Colonic mucosa (tissue), 4 donors: ENCODE results near the gene TIAL1. TPM values are rescaled to one million over a fixed set of nuclear protein-coding genes. Genes with fewer than 3 reads are reported as not detected.
"Not testable (repeated sequence)": the region's sequence is repeated elsewhere in the genome, so short reads cannot be mapped to it uniquely, and the experiment has no call there.

Experiments
- DNase-seq: peaks from one replicate; pipeline ENCODE4 v3.0.0-alpha.2; 2020
- H3K27ac ChIP-seq: fragments of 200-600 bp; one replicate; pipeline ENCODE4 v1.8.0; 2021
- H3K27me3 ChIP-seq: fragments of 200-600 bp; one replicate; pipeline ENCODE4 v1.8.0; 2021
- H3K36me3 ChIP-seq: fragments of 200-600 bp; one replicate; pipeline ENCODE4 v1.8.0; 2021
- H3K4me1 ChIP-seq: fragments of 200-600 bp; one replicate; pipeline ENCODE4 v1.8.0; 2021; ENCODE audit warnings: mild to moderate bottlenecking
- H3K4me3 ChIP-seq: fragments of 200-600 bp; one replicate; pipeline ENCODE4 v1.8.0; 2021
- H3K9ac ChIP-seq, 2 donors: one replicate each; pipeline ENCODE4 v1.7.0; 2013; ENCODE audit warnings: control low read depth in 2 of 2, low read depth in 2 of 2, low read length in 2 of 2
- H3K9me3 ChIP-seq: fragments of 200-600 bp; one replicate; pipeline ENCODE4 v1.8.0; 2021
- intact Hi-C: fragments of 100-400 bp; cut with DNase I; formaldehyde crosslinking; loops from one replicate; pipeline ENCODE4 v1.14.1; 2022
- total RNA-seq, 2 donors: library from RNA; stranded (reverse); fragmentation: NEBNext Ultra II Directional in 1 of 2; extraction: Animal tissue kit (Norgen Biotek cat#: 25700) in 1 of 2; gene quantifications; one replicate each; pipeline ENCODE4 v1.2.1, GENCODE V29; 2021
- TF ChIP-seq, protein P1 (sequence below): fragments of 200-600 bp; IDR thresholded peaks from one replicate; pipeline ENCODE4 v1.8.0; 2022; ENCODE audit warnings: antibody characterized with exemption, mild to moderate bottlenecking
- donor health status: healthy.
- donor health status: DM: no; HTN: no; CAD: no.
- donor health status: DM: no; HTN: no; CAD: no.

Gene TIAL1
- total RNA-seq, 2 donors from 2014 or later: 104 to 126 TPM

DNA sequence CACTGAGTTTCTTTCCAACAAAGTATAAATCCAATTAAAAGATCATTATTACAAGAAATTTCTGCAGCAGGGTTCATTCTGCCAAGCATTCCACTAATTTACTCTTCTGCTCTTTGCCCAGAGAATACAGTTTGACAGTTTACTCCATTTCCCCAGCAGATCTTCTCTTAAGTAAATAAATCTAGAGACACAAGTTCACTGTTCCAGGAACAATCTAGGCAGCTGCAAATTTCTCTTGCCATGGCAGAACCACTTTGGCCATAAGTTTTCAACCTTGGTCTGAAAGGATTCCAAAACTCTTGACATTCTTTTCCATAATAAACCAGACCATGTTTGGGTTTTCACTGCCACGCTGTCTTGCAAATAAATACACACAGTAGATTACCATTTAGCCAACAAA, 65.7 kb downstream of the TIAL1 start:
- H3K4me1 ChIP-seq: no peaks in the 10 kb centered on the region
- TF ChIP-seq, protein P1, sequence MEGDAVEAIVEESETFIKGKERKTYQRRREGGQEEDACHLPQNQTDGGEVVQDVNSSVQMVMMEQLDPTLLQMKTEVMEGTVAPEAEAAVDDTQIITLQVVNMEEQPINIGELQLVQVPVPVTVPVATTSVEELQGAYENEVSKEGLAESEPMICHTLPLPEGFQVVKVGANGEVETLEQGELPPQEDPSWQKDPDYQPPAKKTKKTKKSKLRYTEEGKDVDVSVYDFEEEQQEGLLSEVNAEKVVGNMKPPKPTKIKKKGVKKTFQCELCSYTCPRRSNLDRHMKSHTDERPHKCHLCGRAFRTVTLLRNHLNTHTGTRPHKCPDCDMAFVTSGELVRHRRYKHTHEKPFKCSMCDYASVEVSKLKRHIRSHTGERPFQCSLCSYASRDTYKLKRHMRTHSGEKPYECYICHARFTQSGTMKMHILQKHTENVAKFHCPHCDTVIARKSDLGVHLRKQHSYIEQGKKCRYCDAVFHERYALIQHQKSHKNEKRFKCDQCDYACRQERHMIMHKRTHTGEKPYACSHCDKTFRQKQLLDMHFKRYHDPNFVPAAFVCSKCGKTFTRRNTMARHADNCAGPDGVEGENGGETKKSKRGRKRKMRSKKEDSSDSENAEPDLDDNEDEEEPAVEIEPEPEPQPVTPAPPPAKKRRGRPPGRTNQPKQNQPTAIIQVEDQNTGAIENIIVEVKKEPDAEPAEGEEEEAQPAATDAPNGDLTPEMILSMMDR: no peak
- no peak overlapping the region for H3K4me3 ChIP-seq
- intact Hi-C loops: no loop called here
- no peak for DNase-seq
- no peak overlapping the region for H3K27ac ChIP-seq
- no peak overlapping the region for H3K9ac ChIP-seq
- H3K9me3 ChIP-seq: no peaks in the 10 kb centered on the region
- H3K27me3 ChIP-seq: no peaks in the 10 kb centered on the region
- H3K36me3 ChIP-seq: no peaks in the 10 kb centered on the region

DNA sequence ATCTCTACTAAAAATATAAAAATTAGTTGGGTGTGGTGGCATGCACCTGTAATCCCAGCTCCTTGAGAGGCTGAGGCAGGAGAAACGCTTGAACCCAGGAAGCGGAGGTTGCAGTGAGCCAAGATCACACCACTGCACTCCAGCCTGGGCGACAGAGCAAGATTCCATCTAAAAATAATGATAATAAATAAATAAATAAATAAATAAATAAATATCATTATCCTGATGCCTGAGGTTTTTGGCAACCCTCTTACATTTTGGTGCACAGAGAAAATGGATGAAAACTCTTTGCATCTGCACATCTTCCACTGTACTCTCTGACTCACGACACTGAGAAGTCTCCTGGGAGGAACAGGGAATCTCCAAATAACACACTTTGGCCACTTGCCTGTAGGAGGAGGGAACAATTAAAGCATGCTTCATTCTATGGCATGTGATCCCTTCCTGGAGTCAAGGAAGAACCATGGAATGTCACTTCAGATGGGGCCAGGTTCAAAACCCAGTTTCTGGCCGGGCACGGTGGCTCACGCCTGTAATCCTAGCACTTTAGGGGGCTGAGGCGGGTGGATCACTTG, 68.0 kb downstream of the TIAL1 start:
- H3K4me1 ChIP-seq, H3K27me3 ChIP-seq, H3K9ac ChIP-seq, H3K27ac ChIP-seq, intact Hi-C loops, H3K4me3 ChIP-seq, H3K36me3 ChIP-seq, DNase-seq, H3K9me3 ChIP-seq: not testable (repeated sequence)

DNA sequence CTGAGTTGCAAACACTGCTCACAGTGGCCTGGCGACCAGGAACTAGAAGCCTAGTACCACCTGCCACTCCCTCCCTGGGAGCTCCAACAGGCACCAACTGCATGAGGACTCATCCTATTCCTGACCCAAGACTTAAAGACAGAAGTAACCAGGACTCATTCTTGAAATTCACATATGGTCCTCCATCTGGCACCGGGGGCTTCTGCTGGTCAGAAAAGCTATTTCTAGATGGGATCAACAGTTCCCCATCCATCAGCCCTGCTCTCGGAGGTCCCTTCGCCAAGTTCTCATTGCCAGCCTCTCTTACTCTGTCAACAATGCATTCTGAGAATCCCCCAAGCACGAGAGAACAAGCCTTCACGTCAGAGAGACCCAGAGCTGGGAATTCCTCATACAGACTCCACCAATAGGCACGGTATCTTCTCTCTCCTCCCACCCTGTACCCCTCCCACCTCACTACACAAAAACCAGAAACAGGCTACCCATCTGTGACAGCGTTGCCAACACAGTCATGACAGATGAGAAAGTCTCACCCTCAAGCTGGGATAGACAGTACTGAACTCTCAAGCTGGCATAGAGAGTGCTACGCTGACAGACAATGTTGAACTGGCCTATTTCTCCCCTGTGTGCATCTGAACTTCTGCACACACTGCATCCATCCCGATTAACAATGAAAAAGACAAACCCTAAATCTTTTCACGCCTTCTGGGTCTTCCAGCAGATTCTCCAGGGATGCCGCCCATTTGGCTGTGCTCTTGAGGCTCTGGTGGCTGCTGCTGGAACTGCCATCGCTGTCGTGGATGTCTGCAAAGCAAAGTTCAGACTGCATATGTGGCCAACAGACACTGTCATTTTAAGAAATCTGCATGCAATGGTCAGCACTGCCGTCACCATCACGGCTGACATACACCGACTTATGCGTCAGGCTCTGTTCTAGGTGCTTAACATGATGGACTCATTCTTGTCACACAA, 69.9 kb downstream of the TIAL1 start:
- intact Hi-C loops: no loop called here
- Histone ChIP-seq H3K27ac (no peak overlapping the region), H3K36me3 (no peaks in the 10 kb centered on the region), H3K27me3 (no peaks in the 10 kb centered on the region), H3K4me1 (no peaks in the 10 kb centered on the region), H3K9ac (no peak overlapping the region), H3K4me3 (no peak overlapping the region), H3K9me3 (no peaks in the 10 kb centered on the region)
- TF ChIP-seq, protein P1: no peak
- DNase-seq: no peak

DNA sequence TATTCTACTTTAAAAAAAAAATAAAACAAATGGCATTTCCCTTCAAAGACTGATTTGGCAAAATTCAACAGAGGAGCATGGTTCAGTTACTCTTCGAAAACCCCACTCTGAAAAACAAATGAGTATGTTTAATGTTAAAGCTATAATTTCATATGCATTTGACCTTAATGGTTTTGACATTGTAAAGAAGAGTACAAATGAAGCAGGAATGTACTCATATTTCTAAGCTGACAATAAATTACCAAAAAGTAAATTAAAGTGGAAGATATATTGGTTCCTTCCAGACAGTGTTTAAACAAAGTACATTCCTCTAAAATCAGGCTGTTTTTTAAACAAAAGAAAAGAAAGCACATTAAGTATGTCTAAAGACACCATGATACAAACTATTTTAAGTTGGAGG, 70.6 kb downstream of the TIAL1 start:
- TF ChIP-seq, protein P1: no peak
- H3K36me3 ChIP-seq: no peaks in the 10 kb centered on the region
- H3K4me3 ChIP-seq: no peak overlapping the region
- no peaks in the 10 kb centered on the region for H3K4me1 ChIP-seq
- intact Hi-C loops: no loop called here
- no peaks in the 10 kb centered on the region for H3K27me3 ChIP-seq
- no peaks in the 10 kb centered on the region for H3K9me3 ChIP-seq
- H3K27ac ChIP-seq: no peak overlapping the region
- no peak overlapping the region for H3K9ac ChIP-seq
- no peak for DNase-seq

DNA sequence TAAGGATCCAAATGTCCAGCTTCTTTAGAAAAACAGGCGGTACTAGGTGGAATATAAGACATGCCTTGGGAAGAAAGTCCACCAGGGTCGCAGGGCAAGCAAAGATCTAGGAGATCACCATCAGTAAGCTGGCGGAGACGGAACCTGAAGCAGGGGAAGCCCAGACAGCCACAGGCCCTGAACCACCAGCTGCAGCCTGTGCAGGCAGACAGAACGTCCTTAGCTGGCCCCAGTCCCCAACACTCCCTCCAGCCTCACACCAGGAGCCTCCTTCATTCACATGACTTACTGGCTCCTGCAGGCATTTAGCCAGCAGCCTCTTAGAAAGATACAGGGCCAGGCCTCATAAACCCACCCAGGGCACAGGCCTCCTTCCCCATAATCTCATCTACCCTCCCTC, 71.6 kb downstream of the TIAL1 start:
- TF ChIP-seq, protein P1: no peak
- Histone ChIP-seq H3K36me3 (no peaks in the 10 kb centered on the region), H3K9ac (no peak overlapping the region), H3K9me3 (no peaks in the 10 kb centered on the region), H3K4me3 (no peak overlapping the region), H3K27ac (no peak overlapping the region), H3K4me1 (no peaks in the 10 kb centered on the region), H3K27me3 (no peaks in the 10 kb centered on the region)
- DNase-seq: no peak
- intact Hi-C loops: no loop called here

DNA sequence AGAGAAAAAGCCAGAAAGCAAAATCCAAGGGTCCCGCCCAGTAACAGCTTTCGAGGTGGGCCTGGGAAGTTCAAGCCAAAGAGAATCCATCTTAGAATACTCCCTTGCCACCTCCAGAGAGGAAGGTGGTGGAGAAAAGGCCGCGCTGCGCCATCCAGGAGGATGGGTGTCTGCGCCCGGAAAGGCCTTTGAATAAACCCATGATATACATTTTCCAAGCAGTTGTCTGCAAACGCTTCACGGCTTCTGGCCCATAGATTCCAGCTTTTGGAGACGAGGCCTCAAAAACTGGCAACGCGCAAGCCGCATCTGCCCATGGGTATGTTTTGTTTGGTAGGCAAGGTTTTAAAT, 72.1 kb downstream of the TIAL1 start:
- no peak overlapping the region for H3K27ac ChIP-seq

More for the DNA sequence above, 72.1 kb downstream of the TIAL1 start:
- Histone ChIP-seq H3K36me3 (no peaks in the 10 kb centered on the region), H3K4me3 (no peak overlapping the region), H3K4me1 (no peaks in the 10 kb centered on the region), H3K9ac (no peak overlapping the region), H3K9me3 (no peaks in the 10 kb centered on the region), H3K27me3 (no peaks in the 10 kb centered on the region)
- DNase-seq: no peak
- intact Hi-C loops: no loop called here
- TF ChIP-seq, protein P1: no peak
